GM12892 (cell line): ENCODE measurements around the gene ARR3.

Source experiments
- POLR2A ChIP-seq: IDR thresholded peaks from 2 replicates; pipeline ENCODE4 v1.6.1; 2011; ENCODE audit warnings: low read depth, low read length, control low read depth
- POLR2AphosphoS5 ChIP-seq: IDR thresholded peaks from 2 replicates; pipeline ENCODE4 v1.6.1; 2011; ENCODE audit warnings: low read depth, low read length, control low read depth

- TF ChIP-seq POLR2A (no peak), POLR2AphosphoS5 (no peak)
Measured at GRCh38 chrX:70279081-70279480, 10.9 kb downstream of the ARR3 start.
